Measurements from ENCODE around the gene ICA1L.
"Not testable (repeated sequence)": the region's sequence is repeated elsewhere in the genome, so short reads cannot be mapped to it uniquely, and the experiment has no call there.

Gene ICA1L

GRCh38 chr2:202871300-202872141, at the start of gene ICA1L:
Gene ICA1L, minus strand, starts transcription at chr2:202871766. Its CDS starts 42,757 bp downstream, at chr2:202829009.
- peak; percentile 78 for DNase-seq

- DNase-seq: no peak
These were observed 47.3 kb upstream of the ICA1L start for GRCh38 chr2:202918860-202919259.

- DNase-seq: not testable (repeated sequence)
These were observed 41.0 kb upstream of the ICA1L start for GRCh38 chr2:202912342-202913201.

- peak; percentile 94 for DNase-seq
These were observed 40.2 kb upstream of the ICA1L start, which contains the start of the genes CARF and WDR12 for GRCh38 chr2:202911512-202912341. Gene CARF, plus strand, starts transcription at chr2:202912275. Its CDS starts 29,628 bp downstream, at chr2:202941903. Gene WDR12, minus strand, starts transcription at chr2:202911673. Its CDS starts 197 bp downstream, at chr2:202911476.

GRCh38 chr2:202911203-202911511, 39.6 kb upstream of the ICA1L start:
- no peak for DNase-seq

GRCh38 chr2:202910698-202911097, 39.1 kb upstream of the ICA1L start:
- DNase-seq: no peak

GRCh38 chr2:202910250-202910649, 38.7 kb upstream of the ICA1L start:
- not testable (repeated sequence) for DNase-seq

GRCh38 chr2:202909394-202910192, 38.0 kb upstream of the ICA1L start:
- no peak for DNase-seq

GRCh38 chr2:202908186-202908585, 36.6 kb upstream of the ICA1L start:
- DNase-seq: no peak

GRCh38 chr2:202905507-202905906, 33.9 kb upstream of the ICA1L start:
- DNase-seq: not testable (repeated sequence)

- no peak for DNase-seq
These were observed 13.6 kb upstream of the ICA1L start for GRCh38 chr2:202885190-202885589.

GRCh38 chr2:202883987-202884675, 12.6 kb upstream of the ICA1L start:
- no peak for DNase-seq

- no peak for DNase-seq
These were observed 10.0 kb upstream of the ICA1L start for GRCh38 chr2:202881570-202881969.

GRCh38 chr2:202877699-202878098, 6.1 kb upstream of the ICA1L start:
- no peak for DNase-seq

GRCh38 chr2:202870431-202871299, 901 bp downstream of the ICA1L start:
- peak; percentile 75 for DNase-seq

- no peak for DNase-seq
These were observed 9.6 kb downstream of the ICA1L start for GRCh38 chr2:202861987-202862386.

- DNase-seq: no peak
These were observed 13.0 kb downstream of the ICA1L start for GRCh38 chr2:202858601-202859000.

GRCh38 chr2:202849343-202849742, 22.2 kb downstream of the ICA1L start:
- not testable (repeated sequence) for DNase-seq

- no peak for DNase-seq
These were observed 22.8 kb downstream of the ICA1L start for GRCh38 chr2:202848813-202849212.

All from stimulated activated CD4-positive, alpha-beta T cell treated with anti-CD3 and anti-CD28 coated beads, Interleukin-15, amount 100 ng/mL, for 24 hours (primary cell).